T-helper 17 cell (primary cell): ENCODE data around the gene NUP210L. TPM values are rescaled to one million over a fixed set of nuclear protein-coding genes. Genes with fewer than 3 reads are reported as not detected.
"Not testable (repeated sequence)": the region's sequence is repeated elsewhere in the genome, so short reads cannot be mapped to it uniquely, and the experiment has no call there.

Source experiments
- ATAC-seq: fragments of 150-1000 bp; cut with Tn5 transposase; 2 replicates; pipeline ENCODE4 v1.10.0; 2021; ENCODE audit warnings: mild to moderate bottlenecking, moderate library complexity
- DNase-seq, 3 donors: peaks; one replicate each; pipeline versions ENCODE4 v3.0.0 to v3.0.0-alpha.2; 2020 to 2021
- H3K9me3 ChIP-seq: one replicate; pipeline ENCODE4 v1.7.0; 2013; ENCODE audit warnings: low read length, mild to moderate bottlenecking; ENCODE audit not compliant: control insufficient read depth, poor library complexity, severe bottlenecking
- H3K27ac Mint-ChIP-seq: one replicate; pipeline ENCODE4 v1.8.0; 2022; ENCODE audit warnings: mild to moderate bottlenecking, moderate library complexity, mixed read lengths
- H3K27me3 Mint-ChIP-seq: one replicate; pipeline ENCODE4 v1.8.0; 2022; ENCODE audit warnings: mixed read lengths
- H3K36me3 Mint-ChIP-seq: one replicate; pipeline ENCODE4 v1.8.0; 2022; ENCODE audit warnings: low read depth, mixed read lengths
- H3K4me1 Mint-ChIP-seq: one replicate; pipeline ENCODE4 v1.8.0; 2022; ENCODE audit warnings: mild to moderate bottlenecking, mixed read lengths
- H3K4me3 Mint-ChIP-seq: one replicate; pipeline ENCODE4 v1.8.0; 2022; ENCODE audit warnings: mild to moderate bottlenecking, moderate library complexity, mixed read lengths
- total RNA-seq, 4 donors: library from RNA in 2 of 4; stranded (reverse) in 2 of 4; gene quantifications; one replicate each; pipeline ENCODE4 v1.2.3 and lab custom pipeline; 2022 to 2026

NUP210L gene
- total RNA-seq, 2 donors from 2014 or later: 0.07 TPM; not detected in 1

GRCh38 chr1:154115180-154115579 lies 39.7 kb downstream of the NUP210L start:
- H3K9me3 ChIP-seq: no peaks in the 10 kb centered on the region
- DNase-seq: no peak
- peak; percentile 97 for ATAC-seq
- Mint-ChIP-seq H3K27me3 (no peaks in the 10 kb centered on the region), H3K27ac (peak overlapping the region; percentile 96), H3K36me3 (no peaks in the 10 kb centered on the region), H3K4me1 (peaks cover 14% of the 10 kb centered on the region), H3K4me3 (peak overlapping the region; percentile 69)

- no peak overlapping the region for H3K27ac Mint-ChIP-seq
- peaks cover 4% of the 10 kb centered on the region for H3K4me1 Mint-ChIP-seq
- H3K4me3 Mint-ChIP-seq: no peak overlapping the region
- DNase-seq (no peak), ATAC-seq (no peak)
- no peaks in the 10 kb centered on the region for H3K9me3 ChIP-seq
- H3K27me3 Mint-ChIP-seq: no peaks in the 10 kb centered on the region
- no peaks in the 10 kb centered on the region for H3K36me3 Mint-ChIP-seq
Measured at GRCh38 chr1:154104433-154105082, 50.3 kb downstream of the NUP210L start.

DNA sequence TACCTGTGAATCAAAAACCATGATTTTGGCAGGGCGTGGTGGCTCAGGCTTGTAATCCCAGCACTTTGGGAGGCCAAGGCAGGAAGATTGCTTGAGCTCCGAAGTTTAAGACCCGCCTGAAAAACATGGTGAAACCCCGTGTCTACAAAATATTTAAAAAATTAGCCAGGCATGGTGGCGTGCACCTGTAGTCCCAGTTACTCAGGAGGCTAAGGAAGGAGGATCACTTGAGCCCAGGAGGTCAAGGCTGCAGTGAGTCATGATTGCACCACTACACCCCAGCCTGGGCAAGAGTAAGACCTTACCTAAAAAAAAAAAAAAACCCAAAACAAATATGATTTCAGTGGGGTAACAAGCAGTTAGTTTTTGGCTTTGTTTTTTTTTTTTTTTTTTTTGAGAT lies 54.7 kb downstream of the NUP210L start:
- ATAC-seq, H3K36me3 Mint-ChIP-seq, H3K9me3 ChIP-seq, H3K27me3 Mint-ChIP-seq, H3K4me3 Mint-ChIP-seq, H3K27ac Mint-ChIP-seq, H3K4me1 Mint-ChIP-seq, DNase-seq: not testable (repeated sequence)

- DNase-seq: no peak
- no peak overlapping the region for H3K4me3 Mint-ChIP-seq
- no peak overlapping the region for H3K27ac Mint-ChIP-seq
Measured at GRCh38 chr1:154097873-154098272, 57.0 kb downstream of the NUP210L start.

DNA sequence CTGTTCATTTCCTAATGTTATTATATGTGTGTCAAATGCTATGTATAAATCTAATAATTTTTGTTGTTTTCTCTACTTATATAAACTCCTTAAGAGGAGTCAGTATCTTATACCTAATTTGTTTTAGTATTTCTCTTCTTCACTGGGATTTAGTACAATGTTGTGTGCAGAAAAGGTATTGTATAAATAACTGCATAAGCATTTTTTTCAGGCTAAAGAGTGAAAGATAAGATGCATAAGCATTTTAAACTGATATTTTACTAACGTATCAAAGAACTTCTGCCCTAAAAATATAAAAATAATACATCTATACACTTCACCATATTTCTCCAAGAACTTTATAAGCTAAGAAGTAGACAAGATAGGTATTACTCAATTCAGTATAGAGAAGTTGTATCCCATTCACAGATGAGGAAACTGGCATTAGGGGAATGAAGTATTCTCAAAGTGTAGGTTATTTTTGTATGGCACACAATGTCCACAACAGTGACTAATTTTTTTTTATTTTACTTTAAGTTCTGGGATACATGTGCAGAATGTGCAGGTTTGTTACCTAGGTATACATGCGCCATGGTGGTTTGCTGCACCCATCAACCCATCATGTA lies 59.3 kb downstream of the NUP210L start:
- Mint-ChIP-seq H3K36me3 (no peaks in the 10 kb centered on the region), H3K27me3 (peaks cover 5% of the 10 kb centered on the region)
- no peak for ATAC-seq

More at GRCh38 chr1:154097873-154098272, 57.0 kb downstream of the NUP210L start:
- no peak for ATAC-seq
- H3K36me3 Mint-ChIP-seq: no peaks in the 10 kb centered on the region
- peaks cover 2% of the 10 kb centered on the region for H3K4me1 Mint-ChIP-seq
- H3K9me3 ChIP-seq: no peaks in the 10 kb centered on the region
- H3K27me3 Mint-ChIP-seq: peaks cover 5% of the 10 kb centered on the region

DNA sequence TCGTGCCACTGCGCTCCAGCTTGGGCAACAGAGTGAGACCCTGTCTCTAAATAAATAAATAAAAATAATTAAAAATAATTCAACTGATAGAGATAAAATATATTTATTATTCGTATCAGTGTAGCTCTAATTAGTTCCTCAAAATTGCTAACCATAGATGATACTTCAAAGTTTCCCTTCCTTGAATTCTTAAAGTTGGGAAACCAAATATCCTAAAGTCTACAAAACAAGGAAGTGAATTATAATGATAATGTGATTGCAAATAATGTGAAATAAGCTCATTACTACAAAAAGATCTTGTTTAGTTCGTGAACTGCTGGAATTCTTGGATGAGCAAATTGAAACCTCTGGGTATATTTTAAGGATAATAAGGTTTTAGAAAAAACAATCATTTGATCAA lies 60.5 kb downstream of the NUP210L start:
- H3K27me3 Mint-ChIP-seq: peaks cover 5% of the 10 kb centered on the region
- H3K9me3 ChIP-seq: no peaks in the 10 kb centered on the region
- DNase-seq (no peak), ATAC-seq (no peak)
- no peaks in the 10 kb centered on the region for H3K4me1 Mint-ChIP-seq
- no peak overlapping the region for H3K4me3 Mint-ChIP-seq
- no peak overlapping the region for H3K27ac Mint-ChIP-seq
- no peaks in the 10 kb centered on the region for H3K36me3 Mint-ChIP-seq

More for the DNA sequence above, 59.3 kb downstream of the NUP210L start:
- H3K4me1 Mint-ChIP-seq: peaks cover 2% of the 10 kb centered on the region
- H3K9me3 ChIP-seq: no peaks in the 10 kb centered on the region
- DNase-seq: no peak
- no peak overlapping the region for H3K4me3 Mint-ChIP-seq
- H3K27ac Mint-ChIP-seq: no peak overlapping the region

GRCh38 chr1:154093699-154094098 lies 61.2 kb downstream of the NUP210L start:
- H3K36me3 Mint-ChIP-seq: no peaks in the 10 kb centered on the region
- H3K4me3 Mint-ChIP-seq: no peak overlapping the region
- ATAC-seq (no peak), DNase-seq (no peak)
- no peaks in the 10 kb centered on the region for H3K4me1 Mint-ChIP-seq
- H3K27me3 Mint-ChIP-seq: peaks cover 5% of the 10 kb centered on the region
- no peaks in the 10 kb centered on the region for H3K9me3 ChIP-seq
- no peak overlapping the region for H3K27ac Mint-ChIP-seq

DNA sequence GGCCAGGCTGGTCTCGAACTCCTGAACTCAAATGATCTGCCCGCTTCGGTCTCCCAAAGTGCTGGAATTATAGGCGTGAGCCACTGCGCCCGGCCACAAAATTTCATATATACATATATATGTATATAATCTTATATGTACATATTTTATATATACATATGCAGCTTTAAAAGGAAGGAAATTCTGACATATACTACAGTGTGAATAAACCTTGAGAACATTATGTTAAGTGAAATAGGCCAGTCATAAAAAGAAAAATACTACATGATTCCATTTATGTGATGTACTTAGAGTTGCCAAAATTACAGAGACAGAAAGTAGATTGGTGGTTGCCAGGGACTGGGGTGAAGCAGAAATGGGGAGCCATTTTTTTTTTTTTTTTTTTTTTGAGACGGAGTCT lies 63.2 kb downstream of the NUP210L start:
- peaks cover 5% of the 10 kb centered on the region for H3K27me3 Mint-ChIP-seq
- no peak overlapping the region for H3K4me3 Mint-ChIP-seq
- DNase-seq: no peak
- no peak overlapping the region for H3K27ac Mint-ChIP-seq
- ATAC-seq: no peak
- H3K4me1 Mint-ChIP-seq: no peaks in the 10 kb centered on the region
- H3K36me3 Mint-ChIP-seq: no peaks in the 10 kb centered on the region
- no peaks in the 10 kb centered on the region for H3K9me3 ChIP-seq

DNA sequence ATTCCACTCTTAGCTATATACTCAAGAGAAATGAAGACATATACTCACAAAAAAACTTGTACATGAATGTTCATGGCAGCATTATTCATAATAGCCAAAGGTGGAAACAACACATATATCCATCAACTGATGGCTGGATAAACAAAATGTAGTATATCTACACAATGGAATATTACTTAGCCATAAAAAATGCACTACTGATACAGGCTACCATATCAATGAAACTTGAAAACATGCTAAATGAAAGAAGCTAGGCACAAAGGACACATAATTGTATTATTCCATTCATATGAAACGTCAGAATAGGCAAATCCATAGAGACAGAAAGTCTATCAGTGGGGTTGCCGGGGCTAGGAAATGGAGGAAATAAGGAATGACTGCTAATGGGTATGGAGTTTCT lies 67.3 kb downstream of the NUP210L start:
- Mint-ChIP-seq H3K27me3 (no peaks in the 10 kb centered on the region), H3K4me1 (no peaks in the 10 kb centered on the region), H3K36me3 (no peaks in the 10 kb centered on the region), H3K4me3 (no peak overlapping the region), H3K27ac (no peak overlapping the region)
- ATAC-seq (no peak), DNase-seq (no peak)
- no peaks in the 10 kb centered on the region for H3K9me3 ChIP-seq

- not testable (repeated sequence) for H3K27me3 Mint-ChIP-seq, H3K4me3 Mint-ChIP-seq, H3K27ac Mint-ChIP-seq, H3K9me3 ChIP-seq, DNase-seq, ATAC-seq, H3K36me3 Mint-ChIP-seq, H3K4me1 Mint-ChIP-seq
Measured at GRCh38 chr1:154083057-154083456, 71.8 kb downstream of the NUP210L start.

DNA sequence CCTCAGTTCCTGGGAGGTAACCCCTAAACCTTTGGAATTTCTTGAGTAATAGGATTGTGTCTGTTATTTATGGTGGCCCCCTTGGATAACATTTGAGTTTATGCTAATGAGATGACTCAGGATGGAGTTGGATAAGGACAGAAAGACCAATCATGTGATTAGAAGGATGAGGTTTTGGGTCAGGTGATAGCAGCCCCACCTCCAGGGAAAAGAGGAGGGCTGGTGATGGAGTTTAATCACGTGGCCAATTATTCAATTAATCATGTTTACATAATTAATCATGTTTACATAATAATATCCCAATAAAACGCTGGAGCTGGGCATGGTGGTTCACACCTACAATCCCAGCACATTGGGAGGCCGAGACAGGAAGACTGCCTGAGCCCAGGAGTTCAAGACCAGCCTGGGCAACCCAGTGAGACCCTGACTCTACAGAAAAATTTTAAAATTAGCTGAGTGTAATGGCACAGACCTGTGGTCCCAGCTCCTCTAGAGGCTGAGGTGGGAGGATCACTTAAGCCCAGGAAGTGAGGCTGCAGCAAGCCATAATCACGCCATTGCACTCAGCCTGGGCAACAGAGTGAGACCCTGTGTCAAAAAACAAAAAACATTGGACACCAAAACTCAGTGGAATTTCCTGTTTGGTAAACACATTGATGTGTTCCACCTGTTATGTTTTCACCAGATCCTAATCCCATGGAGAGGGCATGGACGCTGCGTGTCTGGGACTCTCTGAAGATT lies 73.3 kb downstream of the NUP210L start:
- no peak for ATAC-seq
- Mint-ChIP-seq H3K4me3 (no peak overlapping the region), H3K4me1 (no peaks in the 10 kb centered on the region)

GRCh38 chr1:154076413-154076812 lies 78.5 kb downstream of the NUP210L start:
- ATAC-seq (no peak), DNase-seq (no peak)
- Mint-ChIP-seq H3K27ac (no peak overlapping the region), H3K27me3 (peaks cover 18% of the 10 kb centered on the region), H3K4me3 (no peak overlapping the region), H3K36me3 (no peaks in the 10 kb centered on the region), H3K4me1 (no peaks in the 10 kb centered on the region)
- peaks cover 5% of the 10 kb centered on the region for H3K9me3 ChIP-seq

More for the DNA sequence above, 73.3 kb downstream of the NUP210L start:
- Mint-ChIP-seq H3K27ac (no peak overlapping the region), H3K36me3 (no peaks in the 10 kb centered on the region), H3K27me3 (no peaks in the 10 kb centered on the region)
- no peak for DNase-seq
- peaks cover 2% of the 10 kb centered on the region for H3K9me3 ChIP-seq

- ATAC-seq: no peak
- Mint-ChIP-seq H3K27ac (no peak overlapping the region), H3K4me1 (no peaks in the 10 kb centered on the region), H3K36me3 (no peaks in the 10 kb centered on the region), H3K27me3 (peaks cover 18% of the 10 kb centered on the region), H3K4me3 (no peak overlapping the region)
- peaks cover 5% of the 10 kb centered on the region for H3K9me3 ChIP-seq
- no peak for DNase-seq
Measured at GRCh38 chr1:154075746-154076145, 79.1 kb downstream of the NUP210L start.
